AG09309 (cell line): Measurements from ENCODE around the gene ACTR6.
"Not testable (repeated sequence)": the region's sequence is repeated elsewhere in the genome, so short reads cannot be mapped to it uniquely, and the experiment has no call there.

Experiments
- DNase-seq: peaks from one replicate; pipeline ENCODE4 v3.0.0-alpha.2; 2010; ENCODE audit warnings: low read depth
- H3K4me3 ChIP-seq: 2 replicates; pipeline ENCODE4 v1.5.1; 2011; ENCODE audit warnings: mild to moderate bottlenecking, low read depth, low read length, moderate library complexity; ENCODE audit not compliant: control insufficient read depth
- CTCF ChIP-seq: IDR thresholded peaks from 2 replicates; pipeline ENCODE4 v1.5.1; 2011; ENCODE audit warnings: mild to moderate bottlenecking, low read depth, low read length, inconsistent platforms; ENCODE audit not compliant: insufficient read depth, control insufficient read depth; ENCODE audit errors: missing control alignments

Gene ACTR6

GRCh38 chr12:100216337-100216736, 15.7 kb downstream of the ACTR6 start:
- TF ChIP-seq CTCF, result no peak
- no peak overlapping the region for H3K4me3 ChIP-seq
- DNase-seq, result no peak

- H3K4me3 ChIP-seq, result no peak overlapping the region
- no peak for DNase-seq
- no peak for TF ChIP-seq CTCF
Measured at GRCh38 chr12:100219328-100220109, 18.9 kb downstream of the ACTR6 start.

GRCh38 chr12:100221523-100221922, 20.9 kb downstream of the ACTR6 start:
- H3K4me3 ChIP-seq, result no peak overlapping the region
- no peak for DNase-seq
- no peak for TF ChIP-seq CTCF

GRCh38 chr12:100222173-100222572, 21.6 kb downstream of the ACTR6 start:
- H3K4me3 ChIP-seq, DNase-seq: not testable (repeated sequence)

- no peak overlapping the region for H3K4me3 ChIP-seq
- TF ChIP-seq CTCF, result no peak
- no peak for DNase-seq
Measured at GRCh38 chr12:100225491-100225890, 24.9 kb downstream of the ACTR6 start.

GRCh38 chr12:100229036-100229635, 28.5 kb downstream of the ACTR6 start:
- DNase-seq, result no peak

More at GRCh38 chr12:100229036-100229635, 28.5 kb downstream of the ACTR6 start:
- no peak overlapping the region for H3K4me3 ChIP-seq
- no peak for TF ChIP-seq CTCF
